Neural progenitor cell (in vitro differentiated cells): Measurements from ENCODE around the gene CYBA. TPM values are rescaled to one million over a fixed set of nuclear protein-coding genes. Genes with fewer than 3 reads are reported as not detected.
A peak's percentile ranks its signal among the peaks of the same experiment; 100 is the strongest.

ENCODE experiments used
- DNase-seq: peaks from one replicate; pipeline ENCODE4 v3.0.0-alpha.2; 2016; ENCODE audit warnings: low spot score
- H2AFZ ChIP-seq: fragments of 200-600 bp; sonication (generic); replicated peaks from 2 replicates; pipeline ENCODE4 v1.6.1; 2016; ENCODE audit warnings: antibody characterized with exemption
- H3F3A ChIP-seq: fragments of 200-600 bp; sonication (generic); 2 replicates; pipeline ENCODE4 v1.6.1; 2016; ENCODE audit warnings: antibody characterized with exemption, low read depth
- H3K27ac ChIP-seq: fragments of 200-600 bp; sonication (generic); 2 replicates; pipeline ENCODE4 v1.5.1; 2016; ENCODE audit warnings: mild to moderate bottlenecking
- H3K27me3 ChIP-seq: fragments of 200-600 bp; sonication (generic); 2 replicates; pipeline ENCODE4 v1.6.1; 2016; ENCODE audit warnings: mild to moderate bottlenecking, moderate library complexity
- H3K36me3 ChIP-seq: fragments of 200-600 bp; sonication (generic); 2 replicates; pipeline ENCODE4 v1.5.1; 2016
- H3K4me1 ChIP-seq: fragments of 200-600 bp; sonication (generic); 2 replicates; pipeline ENCODE4 v1.6.1; 2016; ENCODE audit warnings: mixed run types
- H3K4me2 ChIP-seq: fragments of 200-600 bp; sonication (generic); 2 replicates; pipeline ENCODE4 v1.6.1; 2016
- H3K4me3 ChIP-seq: fragments of 200-600 bp; sonication (generic); 2 replicates; pipeline ENCODE4 v1.5.1; 2016
- H3K79me2 ChIP-seq: fragments of 200-600 bp; sonication (generic); 2 replicates; pipeline ENCODE4 v1.6.1; 2016; ENCODE audit warnings: low read depth
- H3K9ac ChIP-seq: fragments of 200-600 bp; sonication (generic); 2 replicates; pipeline ENCODE4 v1.6.1; 2016
- H3K9me3 ChIP-seq: fragments of 200-600 bp; sonication (generic); 2 replicates; pipeline ENCODE4 v1.5.1; 2016; ENCODE audit warnings: low read depth
- H4K20me1 ChIP-seq: fragments of 200-600 bp; sonication (generic); 2 replicates; pipeline ENCODE4 v1.6.1; 2016; ENCODE audit warnings: low read depth
- H3K27ac Mint-ChIP-seq: 3 replicates; pipeline ENCODE4 v1.8.0; 2021; ENCODE audit warnings: mixed read lengths
- H3K27me3 Mint-ChIP-seq: 2 replicates; pipeline ENCODE4 v1.8.0; 2022; ENCODE audit warnings: low read depth, mild to moderate bottlenecking, inconsistent platforms, moderate library complexity, mixed read lengths; ENCODE audit not compliant: insufficient read depth
- H3K36me3 Mint-ChIP-seq: 3 replicates; pipeline ENCODE4 v1.8.0; 2021; ENCODE audit warnings: mixed read lengths
- H3K4me1 Mint-ChIP-seq: 3 replicates; pipeline ENCODE4 v1.8.0; 2021; ENCODE audit warnings: mixed read lengths
- H3K4me3 Mint-ChIP-seq: 3 replicates; pipeline ENCODE4 v1.8.0; 2021; ENCODE audit warnings: mild to moderate bottlenecking, moderate library complexity, mixed read lengths
- H3K9me3 Mint-ChIP-seq: 3 replicates; pipeline ENCODE4 v1.8.0; 2020; ENCODE audit warnings: mixed read lengths
- EZH2 ChIP-seq: fragments of 200-600 bp; sonication (generic); IDR thresholded peaks from 2 replicates; pipeline ENCODE4 v1.6.1; 2017; ENCODE audit warnings: antibody characterized with exemption, mild to moderate bottlenecking, moderate library complexity
- EZH2phosphoT487 ChIP-seq: fragments of 200-600 bp; sonication (generic); IDR thresholded peaks from 2 replicates; pipeline ENCODE4 v1.6.1; 2017; ENCODE audit warnings: antibody characterized with exemption
- total RNA-seq: library from RNA; depleted of rRNA; stranded (reverse); fragments of >200 nt; gene quantifications from 2 replicates; pipeline ENCODE4 v1.2.3, GENCODE V29; 2015; ENCODE audit warnings: low replicate concordance
- TF ChIP-seq, protein P1 (sequence below): fragments of 200-600 bp; sonication (generic); IDR thresholded peaks from 2 replicates; pipeline ENCODE4 v1.5.1; 2017; ENCODE audit warnings: antibody characterized with exemption, mild to moderate bottlenecking

The CYBA gene
- total RNA-seq, 1 donor from 2014 or later = 29.9 TPM

DNA sequence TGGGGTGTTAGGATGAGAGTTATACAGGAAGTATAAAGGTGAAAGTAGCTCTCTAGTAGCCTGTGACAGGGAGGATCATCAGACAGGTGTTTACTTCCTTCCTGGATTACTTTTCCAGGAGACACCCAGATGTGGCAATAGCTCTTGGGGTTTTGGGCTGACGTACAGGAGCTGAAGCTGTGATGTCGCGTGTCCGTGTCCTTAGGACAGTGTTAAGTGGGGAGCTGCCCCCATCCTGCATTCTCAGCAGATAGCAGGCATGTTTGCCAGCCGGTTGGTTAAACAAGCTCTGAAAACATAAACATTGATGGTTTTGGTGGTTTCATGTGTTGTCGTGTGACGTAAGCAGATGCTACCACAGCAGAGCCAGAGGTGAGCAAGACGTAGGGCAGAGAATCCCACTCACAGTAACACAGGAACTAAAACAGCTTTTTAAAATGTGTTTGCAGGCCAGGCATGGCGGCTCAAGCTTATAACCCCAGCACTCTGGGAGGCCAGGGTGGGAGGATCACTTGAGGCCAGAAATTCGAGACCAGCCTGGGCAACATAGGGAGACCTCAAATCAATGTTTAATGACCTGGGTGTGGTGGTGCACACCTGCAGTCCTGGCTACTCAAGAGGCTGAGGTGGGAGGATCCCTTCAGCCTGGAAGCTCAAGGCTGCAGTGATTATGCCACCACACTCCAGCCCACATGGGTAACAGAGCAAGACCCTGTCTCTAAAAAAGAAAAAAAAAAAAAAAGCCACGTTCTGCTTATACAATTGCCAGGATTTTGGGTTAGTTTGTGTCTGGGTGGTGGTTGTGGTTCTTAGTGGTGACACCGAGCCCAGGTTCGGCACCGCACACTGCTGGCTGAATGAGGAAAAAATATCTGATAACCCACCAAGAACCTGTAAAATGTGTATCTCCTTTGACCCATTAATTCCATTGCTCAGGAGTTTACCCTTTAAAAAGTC is 30.7 kb downstream of the CYBA start:
- no peak overlapping the region for H3K4me2 ChIP-seq
- peaks cover 44% of the 10 kb centered on the region for H4K20me1 ChIP-seq
- no peak for DNase-seq
- H3K79me2 ChIP-seq = peaks cover 20% of the 10 kb centered on the region
- no peak overlapping the region for H3K9ac ChIP-seq
- H3K27me3 ChIP-seq = no peaks in the 10 kb centered on the region
- H2AFZ ChIP-seq = no peak overlapping the region
- H3K36me3 Mint-ChIP-seq = peaks cover 12% of the 10 kb centered on the region
- no peak overlapping the region for H3K4me3 ChIP-seq
- no peaks in the 10 kb centered on the region for H3K36me3 ChIP-seq
- no peaks in the 10 kb centered on the region for H3K9me3 Mint-ChIP-seq
- no peak overlapping the region for H3K4me3 Mint-ChIP-seq
- H3K27ac ChIP-seq = no peak overlapping the region
- TF ChIP-seq, protein P1, sequence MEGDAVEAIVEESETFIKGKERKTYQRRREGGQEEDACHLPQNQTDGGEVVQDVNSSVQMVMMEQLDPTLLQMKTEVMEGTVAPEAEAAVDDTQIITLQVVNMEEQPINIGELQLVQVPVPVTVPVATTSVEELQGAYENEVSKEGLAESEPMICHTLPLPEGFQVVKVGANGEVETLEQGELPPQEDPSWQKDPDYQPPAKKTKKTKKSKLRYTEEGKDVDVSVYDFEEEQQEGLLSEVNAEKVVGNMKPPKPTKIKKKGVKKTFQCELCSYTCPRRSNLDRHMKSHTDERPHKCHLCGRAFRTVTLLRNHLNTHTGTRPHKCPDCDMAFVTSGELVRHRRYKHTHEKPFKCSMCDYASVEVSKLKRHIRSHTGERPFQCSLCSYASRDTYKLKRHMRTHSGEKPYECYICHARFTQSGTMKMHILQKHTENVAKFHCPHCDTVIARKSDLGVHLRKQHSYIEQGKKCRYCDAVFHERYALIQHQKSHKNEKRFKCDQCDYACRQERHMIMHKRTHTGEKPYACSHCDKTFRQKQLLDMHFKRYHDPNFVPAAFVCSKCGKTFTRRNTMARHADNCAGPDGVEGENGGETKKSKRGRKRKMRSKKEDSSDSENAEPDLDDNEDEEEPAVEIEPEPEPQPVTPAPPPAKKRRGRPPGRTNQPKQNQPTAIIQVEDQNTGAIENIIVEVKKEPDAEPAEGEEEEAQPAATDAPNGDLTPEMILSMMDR = no peak
- no peak for TF ChIP-seq EZH2phosphoT487
- no peak for TF ChIP-seq EZH2
- H3K27ac Mint-ChIP-seq = no peak overlapping the region
- H3K9me3 ChIP-seq = no peaks in the 10 kb centered on the region
- H3F3A ChIP-seq = no peaks in the 10 kb centered on the region
- peaks cover 2% of the 10 kb centered on the region for H3K27me3 Mint-ChIP-seq
- peaks cover 11% of the 10 kb centered on the region for H3K4me1 Mint-ChIP-seq
- H3K4me1 ChIP-seq = no peaks in the 10 kb centered on the region

DNA sequence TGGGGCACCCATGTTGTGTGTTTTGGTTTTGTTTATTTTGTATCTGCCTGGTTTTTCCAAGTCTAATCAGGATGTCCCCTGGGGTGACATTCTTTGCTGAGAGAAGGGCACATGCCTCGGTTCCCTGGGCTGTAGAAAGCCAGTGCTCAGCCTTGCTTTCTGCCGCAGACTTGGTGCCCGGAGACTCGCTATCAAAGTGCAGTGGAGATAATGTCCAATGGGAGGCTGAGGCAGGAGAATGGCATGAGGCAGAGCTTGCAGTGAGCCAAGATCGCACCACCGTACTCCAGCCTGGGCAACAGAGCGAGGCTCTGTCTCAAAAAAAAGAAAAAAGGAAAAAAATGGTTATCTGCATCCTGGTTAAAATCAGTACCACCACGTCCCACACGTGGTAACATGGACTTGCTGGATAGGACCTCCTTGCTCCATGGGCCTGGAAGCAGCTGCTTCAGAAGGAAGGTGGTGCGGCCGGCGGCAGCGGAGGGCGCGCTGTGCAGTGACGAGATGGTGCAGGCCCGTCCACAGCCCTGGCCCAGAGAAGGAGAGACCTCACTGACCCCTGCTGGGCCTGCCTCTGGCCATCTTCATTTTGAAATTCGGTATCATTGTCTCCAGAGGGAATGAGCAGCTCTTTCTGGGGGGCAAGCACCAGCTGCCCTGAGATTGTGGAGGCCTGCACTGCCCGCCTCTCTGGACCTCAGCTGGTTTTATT is 31.7 kb downstream of the CYBA start:
- H3K36me3 ChIP-seq = no peaks in the 10 kb centered on the region
- H3F3A ChIP-seq = no peaks in the 10 kb centered on the region
- peaks cover 11% of the 10 kb centered on the region for H3K4me1 Mint-ChIP-seq
- H3K79me2 ChIP-seq = peaks cover 25% of the 10 kb centered on the region
- no peak overlapping the region for H3K4me2 ChIP-seq
- H3K4me1 ChIP-seq = no peaks in the 10 kb centered on the region
- no peak overlapping the region for H3K9ac ChIP-seq
- no peak for TF ChIP-seq EZH2phosphoT487
- TF ChIP-seq EZH2 = no peak
- TF ChIP-seq, protein P1 = no peak
- H3K9me3 Mint-ChIP-seq = no peaks in the 10 kb centered on the region
- H4K20me1 ChIP-seq = peaks cover 53% of the 10 kb centered on the region
- peaks cover 12% of the 10 kb centered on the region for H3K36me3 Mint-ChIP-seq
- no peak overlapping the region for H2AFZ ChIP-seq
- no peak overlapping the region for H3K4me3 Mint-ChIP-seq
- H3K4me3 ChIP-seq = no peak overlapping the region
- H3K27me3 Mint-ChIP-seq = peaks cover 2% of the 10 kb centered on the region
- peak overlapping the region; percentile 25 for H3K27ac Mint-ChIP-seq
- no peak for DNase-seq
- peak overlapping the region; percentile 46 for H3K27ac ChIP-seq
- H3K9me3 ChIP-seq = no peaks in the 10 kb centered on the region
- no peaks in the 10 kb centered on the region for H3K27me3 ChIP-seq

DNA sequence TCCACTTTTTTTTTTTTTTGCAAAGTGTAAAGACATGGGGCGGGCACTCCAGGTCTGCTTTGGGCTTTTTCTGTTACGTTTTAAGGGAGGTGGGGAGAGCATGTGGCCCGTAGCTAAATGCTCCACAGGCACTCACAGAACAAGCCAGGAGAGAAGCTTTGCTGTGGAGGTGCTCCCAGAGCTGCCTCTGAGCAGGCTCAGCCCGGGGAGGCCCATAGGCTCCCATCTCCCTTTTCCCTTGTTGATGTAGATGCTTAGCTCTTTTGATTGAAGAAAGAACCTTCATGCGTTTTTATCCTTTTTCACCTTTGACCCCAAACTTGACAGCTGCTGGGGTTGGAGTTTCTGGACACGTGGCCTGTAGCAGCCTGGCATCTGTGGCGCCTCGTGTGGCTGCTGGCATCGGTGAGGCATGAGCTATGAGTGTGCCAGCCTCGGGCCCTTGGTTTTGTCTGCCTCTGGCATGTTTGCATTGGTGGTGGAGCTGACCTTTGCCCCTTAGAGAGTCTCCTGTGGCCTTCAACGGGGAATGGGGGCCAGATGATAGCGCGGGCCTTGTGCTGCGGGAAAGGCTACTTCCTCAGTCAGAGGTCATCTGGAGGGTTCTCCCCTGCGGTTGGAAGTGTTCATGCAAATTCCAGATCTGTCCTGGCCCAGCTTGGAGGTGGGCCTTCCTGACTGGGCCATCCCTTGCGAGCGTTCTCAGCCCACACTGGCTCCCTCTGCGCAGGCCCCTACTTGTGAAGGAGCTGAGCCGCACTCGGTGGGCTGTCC is 32.5 kb downstream of the CYBA start:
- no peaks in the 10 kb centered on the region for H3K4me1 ChIP-seq
- H3K27me3 ChIP-seq = no peaks in the 10 kb centered on the region
- no peak overlapping the region for H3K4me2 ChIP-seq
- no peaks in the 10 kb centered on the region for H3K36me3 ChIP-seq
- no peak for TF ChIP-seq EZH2phosphoT487
- TF ChIP-seq EZH2 = no peak
- TF ChIP-seq, protein P1 = no peak
- H3K4me3 ChIP-seq = no peak overlapping the region
- no peak for DNase-seq
- no peaks in the 10 kb centered on the region for H3F3A ChIP-seq
- no peak overlapping the region for H3K4me3 Mint-ChIP-seq
- peaks cover 32% of the 10 kb centered on the region for H3K79me2 ChIP-seq
- peaks cover 11% of the 10 kb centered on the region for H3K4me1 Mint-ChIP-seq
- peak overlapping the region; percentile 46 for H3K27ac ChIP-seq
- no peak overlapping the region for H2AFZ ChIP-seq
- H3K9ac ChIP-seq = no peak overlapping the region
- H3K27me3 Mint-ChIP-seq = peaks cover 2% of the 10 kb centered on the region
- peaks cover 11% of the 10 kb centered on the region for H3K36me3 Mint-ChIP-seq
- peaks cover 60% of the 10 kb centered on the region for H4K20me1 ChIP-seq
- H3K9me3 Mint-ChIP-seq = no peaks in the 10 kb centered on the region
- no peaks in the 10 kb centered on the region for H3K9me3 ChIP-seq
- peak overlapping the region; percentile 25 for H3K27ac Mint-ChIP-seq
